GM18861 (cell line): Measurements from ENCODE around the gene PANK2.
"Not testable (repeated sequence)": the region's sequence is repeated elsewhere in the genome, so short reads cannot be mapped to it uniquely, and the experiment has no call there.

ENCODE experiments used
- ATAC-seq: cut with Tn5 transposase; IDR thresholded peaks from one replicate; pipeline ENCODE4 v1.9.1; 2021; ENCODE audit not compliant: unreplicated experiment

The PANK2 gene

DNA sequence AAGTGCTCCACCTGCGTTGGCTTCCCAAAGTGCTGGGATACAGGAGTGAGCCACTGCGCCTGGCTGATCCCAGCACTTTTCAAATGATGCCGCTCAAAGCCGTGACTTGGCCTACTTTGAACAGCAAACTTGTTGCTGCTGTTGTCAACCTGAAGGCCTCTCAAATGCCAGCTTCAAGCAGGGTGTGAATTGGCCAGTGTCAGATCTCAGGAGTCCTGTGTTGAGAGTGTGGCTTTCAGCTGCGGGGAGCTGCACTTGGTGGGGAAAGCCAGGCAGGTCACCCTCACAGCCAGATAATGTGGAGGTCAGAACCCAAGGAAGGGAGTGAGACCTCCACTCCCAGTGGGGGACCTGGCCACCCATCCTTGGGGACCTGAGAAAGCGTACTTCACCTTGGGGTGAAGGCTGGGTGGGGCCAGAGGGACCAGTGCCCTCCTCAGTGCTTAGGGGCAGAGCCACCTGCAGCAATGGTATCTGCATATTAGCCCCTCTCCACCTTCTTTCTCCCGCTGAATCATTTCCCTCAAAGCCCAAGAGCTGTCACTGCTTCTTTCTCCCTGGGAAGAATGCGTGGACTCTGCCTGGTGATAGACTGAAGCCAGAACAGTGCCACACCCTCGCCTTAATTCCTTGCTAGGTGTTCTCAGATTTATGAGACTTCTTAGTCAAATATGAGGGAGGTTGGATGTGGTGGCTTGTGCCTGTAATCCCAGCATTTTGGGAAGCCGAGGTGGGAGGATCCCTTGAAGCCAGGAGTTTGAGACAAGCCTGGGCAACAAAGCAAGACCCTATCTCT lies 19.1 kb upstream of the PANK2 start:
- no peak for ATAC-seq

DNA sequence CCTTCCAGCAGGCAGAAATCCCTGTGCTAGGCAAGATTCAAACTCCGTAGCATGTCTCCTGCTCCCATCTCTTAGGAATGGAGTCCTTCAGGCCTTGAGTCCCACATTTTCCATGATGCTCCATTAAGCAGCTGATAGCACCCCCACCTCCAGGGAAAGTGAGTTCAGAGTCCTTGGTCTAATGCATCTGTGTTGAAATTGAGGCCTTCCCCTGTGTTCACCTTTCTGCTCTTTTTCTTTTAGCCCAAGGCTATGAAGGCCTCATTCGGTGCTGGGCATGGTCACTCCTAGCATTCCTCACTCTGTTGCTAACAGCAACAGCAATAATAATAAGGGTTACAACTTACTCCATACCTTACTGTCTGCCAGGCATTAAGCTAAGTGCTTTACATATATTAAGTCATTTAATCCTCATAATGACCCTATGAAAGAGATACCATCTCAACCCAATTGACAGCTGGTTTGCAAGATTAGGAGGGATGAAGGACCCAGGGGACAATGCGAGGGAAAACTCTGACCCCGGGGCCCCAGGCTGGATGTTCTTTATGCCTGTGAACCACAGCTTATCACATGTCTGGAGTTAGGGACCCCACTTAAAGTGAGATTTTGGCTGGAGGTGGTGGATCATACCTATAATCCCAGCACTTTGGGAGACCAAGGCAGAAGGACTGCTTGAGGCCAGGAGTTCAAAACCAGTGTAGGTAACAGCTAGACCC lies 17.5 kb upstream of the PANK2 start:
- ATAC-seq: no peak

DNA sequence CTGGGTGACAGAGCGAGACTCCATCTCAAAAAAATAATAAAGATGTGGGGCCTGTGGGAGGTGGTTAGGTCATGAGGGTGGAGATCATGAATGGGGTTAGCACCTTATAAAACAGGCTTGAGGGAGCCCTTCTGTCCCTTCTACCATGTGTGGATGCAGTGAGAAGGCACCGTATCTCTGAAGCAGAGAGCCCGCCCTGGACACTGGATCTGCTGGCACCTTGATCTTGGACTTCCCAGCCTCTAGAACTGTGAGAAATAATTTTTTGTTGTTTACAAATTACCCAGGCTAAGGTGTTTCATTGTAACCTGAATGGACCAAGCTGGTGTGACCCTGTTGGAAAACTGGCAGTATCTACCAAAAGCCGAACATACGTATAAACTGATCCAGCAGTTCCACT lies 15.7 kb upstream of the PANK2 start:
- ATAC-seq: no peak

DNA sequence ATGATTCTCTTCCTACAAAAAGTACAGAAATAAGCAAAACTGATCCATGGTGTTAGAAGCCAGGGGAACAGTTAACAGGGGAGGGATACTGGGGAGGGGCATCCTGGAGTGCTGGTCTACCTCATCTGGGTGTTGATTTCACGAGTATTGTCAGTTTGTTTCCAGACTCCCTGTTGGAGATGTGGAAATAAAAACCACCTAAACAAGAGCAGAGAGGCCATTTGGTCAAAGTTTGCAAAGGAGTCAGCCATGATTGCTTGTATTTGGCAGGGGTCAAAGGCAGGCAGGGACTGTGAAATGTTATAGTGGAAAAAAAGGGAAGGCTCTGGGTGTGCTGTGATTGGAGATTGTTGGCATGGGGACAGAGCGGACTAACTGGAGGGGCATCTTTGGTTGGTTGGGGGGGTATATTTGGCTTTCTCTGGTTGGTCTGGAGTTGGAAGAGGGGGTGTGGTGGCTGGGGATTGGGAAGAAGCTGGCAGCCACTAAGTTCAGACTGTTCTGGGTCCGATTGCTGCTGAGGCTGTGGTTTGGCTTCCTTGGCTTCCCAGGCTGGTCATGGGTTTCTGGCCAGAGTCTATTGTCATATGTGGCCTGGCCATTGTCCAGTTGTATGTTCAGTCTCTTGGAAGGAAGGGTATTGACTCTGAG lies 14.9 kb upstream of the PANK2 start:
- ATAC-seq: no peak

- ATAC-seq: no peak
Observed at GRCh38 chr20:3875378-3875974, 13.7 kb upstream of the PANK2 start.

GRCh38 chr20:3876000-3876399 lies 13.2 kb upstream of the PANK2 start:
- ATAC-seq: no peak

DNA sequence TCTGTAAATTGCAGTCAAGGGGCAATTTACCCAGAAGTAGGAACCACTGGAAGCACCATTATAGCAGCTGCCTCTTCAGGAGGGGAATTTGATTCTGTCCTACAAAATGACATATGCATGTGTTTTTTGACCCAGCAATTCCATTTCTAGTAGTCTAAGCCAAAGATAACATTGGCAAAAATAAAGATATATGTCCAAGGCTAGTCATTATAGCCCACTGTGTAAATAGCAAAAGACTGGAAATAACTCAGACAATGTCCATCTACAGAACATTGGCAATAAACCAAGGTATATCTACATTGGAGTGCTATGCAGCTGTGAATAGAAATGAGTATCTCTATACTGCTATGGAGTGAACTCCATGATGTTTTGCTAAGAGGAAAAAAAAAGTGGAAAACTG lies 12.5 kb upstream of the PANK2 start:
- ATAC-seq: no peak

- not testable (repeated sequence) for ATAC-seq
Observed at GRCh38 chr20:3878921-3879274, 10.3 kb upstream of the PANK2 start.

- ATAC-seq: no peak
Observed at GRCh38 chr20:3885715-3886114, 3.5 kb upstream of the PANK2 start.

GRCh38 chr20:3887876-3888620 lies 1.1 kb upstream of the PANK2 start:
- ATAC-seq: no peak

DNA sequence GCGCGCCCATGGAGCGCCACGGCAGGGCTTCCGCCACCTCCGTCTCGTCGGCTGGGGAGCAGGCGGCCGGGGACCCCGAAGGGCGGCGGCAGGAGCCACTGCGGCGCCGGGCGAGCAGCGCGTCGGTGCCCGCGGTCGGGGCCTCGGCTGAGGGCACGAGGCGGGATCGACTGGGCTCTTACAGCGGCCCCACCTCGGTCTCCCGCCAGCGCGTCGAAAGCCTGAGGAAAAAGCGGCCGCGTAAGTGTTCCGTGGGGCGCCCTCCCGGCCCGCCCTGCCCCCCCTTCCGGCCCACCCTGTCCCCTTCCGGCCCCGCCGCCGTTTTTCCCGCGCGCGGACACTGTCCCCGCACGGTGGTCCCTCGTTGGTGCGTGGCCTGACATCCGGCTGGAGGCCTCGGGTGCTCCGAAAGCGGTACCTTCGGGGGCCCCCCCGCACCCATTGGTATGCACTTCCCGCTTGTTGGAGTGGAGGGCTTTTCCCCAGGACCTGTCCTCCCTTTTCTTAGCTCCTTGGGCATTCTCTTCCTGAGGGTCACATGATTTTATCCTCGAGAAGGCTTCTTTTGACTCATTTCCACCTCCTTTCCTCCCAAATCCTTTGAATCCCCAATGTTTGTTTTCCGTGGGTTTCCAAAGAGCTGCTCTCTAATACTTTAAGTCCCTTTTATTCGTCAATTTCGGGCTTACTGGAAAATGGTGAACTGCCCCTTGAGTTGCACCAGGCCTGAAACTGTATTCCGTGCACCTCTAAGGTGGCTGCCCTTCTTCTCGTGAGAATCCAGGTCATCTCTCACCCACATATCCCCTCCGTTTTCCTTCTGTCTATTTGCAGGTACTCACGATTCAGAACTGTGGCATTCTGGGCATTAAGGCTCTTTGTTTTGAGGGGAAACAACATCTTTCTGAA lies 556 bp downstream of the PANK2 start:
- ATAC-seq: no peak

GRCh38 chr20:3890398-3890751 lies 1.2 kb downstream of the PANK2 start:
- ATAC-seq: no peak

DNA sequence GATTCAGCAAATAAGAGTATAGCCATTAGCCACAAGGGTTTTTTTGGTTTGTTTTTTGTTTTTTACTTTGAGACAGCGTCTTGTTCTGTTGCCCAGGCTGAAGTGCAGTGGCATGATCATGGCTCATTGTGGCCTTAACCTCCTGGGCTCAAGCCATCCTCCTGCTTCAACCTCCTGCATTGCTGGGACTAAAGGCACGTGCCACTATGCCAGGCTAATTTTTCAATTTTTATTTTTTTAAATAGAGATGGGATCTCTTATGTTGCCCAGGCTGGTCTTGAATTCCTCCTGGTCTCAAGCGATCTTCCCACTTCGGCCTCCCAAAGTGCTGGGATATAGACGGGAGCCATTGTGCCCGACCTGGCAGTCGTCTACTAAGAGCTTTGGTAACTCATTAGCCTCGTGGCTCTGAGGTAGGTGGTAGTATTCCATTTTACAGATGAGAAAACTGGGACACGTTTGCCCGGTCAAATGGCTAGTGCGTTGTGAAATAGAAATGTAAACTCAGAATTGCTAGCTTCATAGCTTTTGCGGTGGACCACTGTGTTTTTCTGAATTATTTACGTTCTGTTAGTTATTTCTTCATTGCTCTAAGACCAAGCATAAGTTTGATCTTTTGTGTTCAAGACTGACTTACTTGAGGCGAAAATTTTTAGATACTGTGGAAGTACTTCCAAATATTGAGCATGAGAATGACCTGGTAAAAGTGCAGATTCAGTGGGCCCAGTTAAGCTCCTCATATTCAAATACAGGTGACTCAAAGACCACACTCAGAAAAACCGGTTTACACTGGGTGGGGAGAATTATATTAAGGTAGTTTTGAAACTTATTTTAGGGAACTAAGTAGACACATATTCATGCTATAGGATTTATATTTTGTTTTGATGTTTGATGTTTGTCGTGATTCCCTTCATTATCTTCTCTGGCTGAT lies 2.1 kb downstream of the PANK2 start:
- ATAC-seq: no peak

DNA sequence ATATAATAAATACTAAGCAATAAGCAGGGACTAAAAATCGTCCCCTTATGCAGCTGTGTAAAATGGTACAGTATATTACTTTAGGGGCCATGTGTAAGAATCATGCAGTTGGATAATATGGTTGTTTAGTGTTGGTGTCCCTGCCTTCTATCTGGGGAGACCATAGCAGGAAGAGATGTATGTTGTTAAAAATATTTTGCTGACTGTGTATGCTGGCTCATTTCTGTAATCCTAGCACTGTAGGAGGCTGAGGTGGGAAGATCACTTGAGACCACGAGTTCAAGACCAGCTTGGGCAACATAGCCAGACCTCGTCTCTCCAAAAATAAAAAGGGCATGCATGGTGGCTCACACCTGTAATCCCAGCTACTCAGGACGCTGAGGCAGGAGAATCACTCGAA lies 5.6 kb downstream of the PANK2 start:
- no peak for ATAC-seq

GRCh38 chr20:3896302-3896701 lies 7.1 kb downstream of the PANK2 start:
- ATAC-seq: no peak

GRCh38 chr20:3896853-3897583 lies 7.8 kb downstream of the PANK2 start:
- no peak for ATAC-seq

DNA sequence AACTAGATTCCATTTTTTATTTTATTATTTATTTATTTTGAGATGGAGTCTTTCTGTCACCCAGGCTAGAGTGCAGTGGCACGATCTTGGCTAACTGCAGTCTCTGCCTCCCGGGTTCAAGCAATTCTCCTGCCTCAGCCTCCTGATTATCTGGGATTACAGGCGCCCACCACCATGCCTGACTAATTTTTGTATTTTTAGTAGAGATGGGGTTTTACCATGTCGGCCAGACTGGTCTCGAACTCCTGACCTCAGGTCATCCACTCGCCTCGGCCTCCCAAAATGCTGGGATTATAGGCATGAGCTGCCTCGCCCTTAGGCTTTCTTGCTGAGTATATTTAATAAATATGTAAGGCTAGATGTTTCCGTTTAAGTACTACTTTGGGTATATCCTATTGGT lies 9.0 kb downstream of the PANK2 start:
- ATAC-seq: not testable (repeated sequence)

DNA sequence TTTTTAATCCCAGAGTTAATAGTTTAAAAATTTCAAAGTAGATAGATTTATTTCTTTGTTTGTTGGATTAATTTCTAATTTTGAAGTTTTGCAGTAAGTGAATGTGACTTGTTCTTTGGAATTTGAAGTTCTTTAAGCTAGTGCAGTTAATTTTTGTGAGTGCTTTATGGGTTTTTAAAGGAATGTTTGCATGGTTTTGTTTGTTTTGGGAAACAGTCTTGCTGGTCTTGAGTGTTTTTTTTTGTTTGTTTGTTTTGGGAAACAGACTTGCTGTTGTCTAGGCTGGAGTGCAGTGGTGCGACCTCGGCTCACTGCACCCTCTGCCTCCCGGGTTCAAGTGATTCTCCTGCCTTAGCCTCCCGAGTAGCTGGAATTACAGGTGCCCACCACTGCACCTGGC lies 9.5 kb downstream of the PANK2 start:
- ATAC-seq: no peak
